Medulla oblongata (tissue), 1 donor: ENCODE data around the gene NATD1.

Source experiments
- DNase-seq: peaks from one replicate; pipeline ENCODE4 v3.0.0-alpha.2; 2015; ENCODE audit errors: extremely low spot score

NATD1 gene

DNA sequence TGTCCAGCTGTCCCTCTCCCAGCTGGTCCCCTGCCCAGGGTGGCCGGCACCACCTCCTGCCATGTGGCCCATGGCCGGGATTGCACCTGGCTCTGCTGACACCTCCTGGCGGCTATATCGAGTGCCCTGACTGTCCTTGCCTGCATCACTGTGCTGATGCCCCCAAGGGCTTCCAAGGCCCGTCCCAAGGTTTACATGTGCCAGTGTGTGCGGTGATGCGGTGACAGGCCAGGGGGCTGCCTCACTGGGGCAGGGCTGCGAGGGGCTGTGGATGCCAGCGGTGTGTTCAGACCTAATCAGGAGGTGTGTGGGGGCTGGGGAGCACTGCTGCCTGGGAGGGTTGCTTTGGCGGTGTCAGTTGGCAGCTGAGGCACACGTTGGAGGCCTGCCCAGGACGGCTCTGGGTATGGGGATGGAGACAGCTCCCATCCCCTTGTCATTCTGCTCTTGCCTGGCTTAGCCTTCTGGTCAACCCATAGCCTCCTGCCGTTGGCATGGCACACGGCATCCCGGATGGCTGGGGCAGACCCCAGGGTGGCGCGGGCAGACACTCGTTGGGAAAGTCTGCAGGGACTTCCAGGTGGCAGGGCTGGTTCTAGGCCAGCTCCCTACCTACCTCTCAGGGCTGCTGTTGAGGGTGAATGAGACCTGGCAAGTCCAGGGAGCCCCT is 36.8 kb upstream of the NATD1 start:
- peak; percentile 47 for DNase-seq

DNA sequence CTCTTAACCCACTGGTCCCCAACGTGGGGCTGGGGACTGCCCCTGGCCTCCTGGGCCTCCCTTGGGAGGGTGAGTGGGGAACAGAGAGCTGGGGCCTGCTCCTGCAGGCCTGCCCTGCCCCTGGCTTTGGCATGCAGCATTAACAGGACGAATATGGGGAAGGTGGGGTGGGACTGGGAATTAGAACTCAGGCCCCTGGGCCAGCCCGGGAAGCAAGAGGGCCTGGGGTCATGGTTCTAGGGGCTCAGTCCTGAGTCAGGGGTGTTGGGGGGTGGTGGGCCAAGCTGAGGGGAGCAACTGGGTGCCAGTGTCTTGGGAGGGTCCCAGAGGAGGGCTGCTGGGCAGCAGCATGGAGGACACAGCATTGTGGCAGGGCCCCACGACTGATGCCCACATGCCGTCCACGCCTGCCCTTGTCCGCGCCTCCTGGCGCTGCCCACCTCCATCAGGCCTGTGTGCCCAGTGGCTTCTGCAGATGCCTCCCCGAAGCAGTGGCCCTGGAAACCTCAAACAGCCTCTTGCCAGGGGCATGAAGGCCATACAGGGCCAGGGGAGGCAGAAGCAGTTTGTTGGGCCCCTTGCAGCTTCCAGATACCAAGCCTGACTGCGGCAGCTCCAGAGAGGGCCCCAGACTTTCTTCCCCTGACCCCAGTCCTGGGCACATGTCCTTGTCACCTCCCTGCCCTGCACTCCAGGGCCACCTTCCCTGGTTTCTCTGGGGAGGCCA is 36.1 kb upstream of the NATD1 start:
- no peak for DNase-seq

DNA sequence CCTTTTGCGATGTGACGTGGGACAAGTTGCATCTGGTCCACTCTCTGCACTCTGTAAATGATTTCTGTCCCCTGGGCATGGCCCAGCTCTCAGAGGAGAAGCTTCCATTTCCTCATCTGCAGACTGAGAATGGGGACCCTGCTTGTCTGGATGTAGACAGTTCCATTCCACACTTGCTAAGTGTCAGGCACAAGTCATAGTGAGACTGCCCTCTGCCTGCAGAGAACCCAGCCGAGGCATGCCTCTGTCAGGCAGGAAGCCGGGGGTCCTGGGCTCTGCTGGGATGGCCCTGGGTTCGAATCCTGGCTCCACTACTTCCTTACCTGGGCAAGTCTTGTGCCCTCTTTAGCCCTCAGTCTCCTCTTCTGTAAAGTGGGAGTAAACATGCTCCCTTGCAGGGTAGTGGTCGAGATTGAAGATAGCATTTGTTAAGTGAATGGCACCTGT is 35.4 kb upstream of the NATD1 start:
- DNase-seq, result no peak

DNA sequence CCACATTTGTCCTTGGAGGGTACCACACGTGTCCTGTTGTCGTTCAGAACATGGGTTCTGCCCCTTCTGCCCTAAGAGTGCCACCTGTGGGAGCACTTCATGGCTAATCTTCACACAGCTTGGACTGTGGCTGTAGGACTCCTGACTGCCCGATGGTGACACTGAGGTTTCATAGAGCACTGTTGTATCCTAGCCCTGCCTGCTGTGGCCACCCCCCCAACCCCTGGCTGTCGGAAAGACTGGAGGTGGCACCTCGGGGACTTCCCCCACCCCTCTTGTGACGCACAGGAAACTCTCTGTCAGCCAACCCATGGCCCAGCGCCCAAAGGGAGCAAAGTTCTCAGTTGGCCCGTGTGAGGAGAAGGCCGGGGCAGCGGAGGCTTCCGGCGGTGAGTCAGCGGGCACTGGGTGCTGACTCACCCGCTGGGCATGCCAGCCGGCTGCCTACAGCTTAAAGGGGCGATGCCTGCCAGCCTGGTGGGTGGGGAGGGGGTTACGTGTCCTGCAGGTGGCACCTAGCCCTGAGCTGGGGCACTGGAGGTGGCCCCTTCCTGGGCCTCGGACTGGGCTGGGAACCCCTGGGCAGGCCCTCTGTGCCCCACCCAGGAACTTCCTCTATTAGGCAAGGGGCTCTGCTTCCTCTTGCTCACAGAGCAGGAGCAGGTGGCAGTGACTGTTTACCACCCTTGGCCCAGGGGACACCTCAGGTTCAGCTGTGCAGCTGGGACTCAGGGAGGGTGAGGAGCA is 34.7 kb upstream of the NATD1 start:
- DNase-seq, result peak; percentile 95

DNA sequence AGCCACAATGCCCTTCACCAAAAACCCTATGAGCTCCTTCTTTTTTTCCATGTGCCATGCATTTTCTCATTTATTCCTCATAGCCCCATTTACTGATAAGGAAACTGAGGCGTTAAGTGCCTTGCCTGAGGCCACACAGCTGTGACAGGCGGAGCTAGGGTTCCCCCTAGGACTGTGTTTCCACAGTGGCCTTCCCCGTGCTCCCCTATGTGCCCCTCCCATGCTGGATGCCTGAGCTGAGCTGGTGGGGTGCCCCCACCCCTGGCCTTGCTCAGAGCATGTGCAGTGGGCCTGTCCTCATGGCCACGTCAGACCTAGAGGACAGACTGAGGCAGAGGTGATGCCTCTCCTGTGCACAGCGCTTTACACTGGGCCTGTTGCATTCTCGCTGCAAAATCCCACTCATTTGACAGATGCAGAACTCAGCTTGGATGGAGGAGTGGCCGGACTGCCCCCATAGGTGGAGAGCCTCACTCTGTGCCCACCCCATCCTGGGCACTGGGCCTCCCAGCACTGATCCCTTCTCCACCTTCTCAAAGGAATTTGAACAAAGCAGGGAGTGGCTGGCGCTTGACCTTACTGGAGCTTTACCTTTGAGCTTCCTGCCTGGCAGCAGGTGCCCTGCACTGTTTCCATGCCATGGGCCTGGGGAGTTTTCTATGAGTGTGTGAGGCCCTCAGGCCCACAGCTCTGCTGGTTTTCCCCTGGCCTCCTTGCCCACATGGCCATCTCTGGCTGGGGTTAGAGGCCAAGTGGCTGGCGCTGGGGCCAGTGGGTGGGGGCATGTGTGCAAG is 33.9 kb upstream of the NATD1 start:
- no peak for DNase-seq

DNA sequence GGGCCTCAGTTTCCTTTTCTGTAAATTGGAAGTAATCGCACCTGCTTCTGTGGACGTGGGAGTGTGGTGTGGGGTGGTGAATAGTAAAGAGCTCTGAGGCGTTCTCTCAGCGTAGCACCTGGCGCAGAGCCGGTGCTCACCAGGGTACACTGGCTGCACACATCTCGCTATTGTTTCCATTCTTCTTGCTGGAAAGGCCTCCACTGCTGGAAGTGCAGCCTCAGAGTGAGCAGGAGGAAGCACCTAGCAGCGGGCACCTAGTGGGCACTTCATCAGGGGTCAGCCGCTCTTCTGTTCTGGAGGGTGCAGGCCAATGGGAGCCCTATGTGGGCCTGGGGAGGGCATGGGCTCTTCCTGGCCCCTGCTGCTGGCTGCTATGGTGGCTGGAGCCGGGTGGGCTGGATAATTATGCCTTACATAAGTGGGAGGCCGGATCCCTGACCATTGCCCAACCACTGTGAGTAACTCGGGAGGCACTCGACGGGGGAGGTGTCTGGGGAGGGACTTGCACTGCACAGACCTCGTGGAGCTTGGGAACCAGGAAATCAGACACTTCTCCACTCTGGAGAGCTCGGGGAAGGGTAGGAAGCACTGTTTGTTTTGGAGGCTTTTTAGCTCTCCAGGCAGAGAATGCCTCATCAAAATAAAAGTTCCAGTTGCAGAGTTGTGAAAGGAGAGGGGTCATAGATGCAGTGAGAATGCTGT is 33.0 kb upstream of the NATD1 start:
- peak; percentile 51 for DNase-seq

DNA sequence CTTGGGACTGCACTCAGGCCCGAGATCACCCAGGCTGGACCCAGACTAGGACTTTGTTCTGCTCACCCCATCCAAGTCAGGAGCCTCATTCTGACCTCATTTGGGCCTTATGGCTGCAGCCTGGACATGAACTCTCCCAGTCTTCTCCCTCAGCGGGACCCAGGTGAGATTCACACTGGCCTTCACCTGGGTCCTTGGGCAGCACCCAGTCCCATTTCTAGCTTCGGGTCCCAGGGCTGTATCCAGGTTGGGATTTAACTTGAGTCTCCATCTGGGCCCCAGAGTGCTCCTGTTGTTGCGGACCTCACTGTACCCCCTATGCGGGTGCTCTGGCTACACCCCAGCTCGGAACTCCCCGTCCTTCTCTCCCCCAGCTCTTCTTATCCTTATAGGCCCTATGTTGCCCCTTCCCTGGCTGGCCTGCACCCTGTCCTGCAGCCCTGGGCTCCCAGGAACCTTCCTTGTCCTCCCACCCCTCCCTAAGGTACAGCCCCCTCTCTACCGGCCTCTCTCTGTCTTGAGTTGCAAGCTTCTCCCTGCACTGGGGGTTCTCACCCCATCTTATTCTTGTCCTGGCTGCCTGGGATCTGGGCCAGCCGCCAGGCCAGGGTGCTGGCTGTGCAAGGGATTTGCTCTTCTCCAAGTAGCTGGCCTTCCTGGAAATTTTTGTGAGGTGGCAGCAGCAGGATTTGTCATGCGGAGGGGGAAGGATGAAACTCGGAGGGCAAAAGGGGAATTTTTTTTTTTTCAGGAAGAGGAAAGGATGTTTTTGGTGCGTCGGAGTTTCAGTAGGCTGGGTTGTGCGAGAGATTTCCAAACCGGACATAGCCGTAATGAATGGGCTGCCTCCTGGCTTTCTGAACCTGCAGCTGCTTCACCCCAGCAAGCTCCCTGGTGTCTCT is 32.2 kb upstream of the NATD1 start:
- peak; percentile 51 for DNase-seq

DNA sequence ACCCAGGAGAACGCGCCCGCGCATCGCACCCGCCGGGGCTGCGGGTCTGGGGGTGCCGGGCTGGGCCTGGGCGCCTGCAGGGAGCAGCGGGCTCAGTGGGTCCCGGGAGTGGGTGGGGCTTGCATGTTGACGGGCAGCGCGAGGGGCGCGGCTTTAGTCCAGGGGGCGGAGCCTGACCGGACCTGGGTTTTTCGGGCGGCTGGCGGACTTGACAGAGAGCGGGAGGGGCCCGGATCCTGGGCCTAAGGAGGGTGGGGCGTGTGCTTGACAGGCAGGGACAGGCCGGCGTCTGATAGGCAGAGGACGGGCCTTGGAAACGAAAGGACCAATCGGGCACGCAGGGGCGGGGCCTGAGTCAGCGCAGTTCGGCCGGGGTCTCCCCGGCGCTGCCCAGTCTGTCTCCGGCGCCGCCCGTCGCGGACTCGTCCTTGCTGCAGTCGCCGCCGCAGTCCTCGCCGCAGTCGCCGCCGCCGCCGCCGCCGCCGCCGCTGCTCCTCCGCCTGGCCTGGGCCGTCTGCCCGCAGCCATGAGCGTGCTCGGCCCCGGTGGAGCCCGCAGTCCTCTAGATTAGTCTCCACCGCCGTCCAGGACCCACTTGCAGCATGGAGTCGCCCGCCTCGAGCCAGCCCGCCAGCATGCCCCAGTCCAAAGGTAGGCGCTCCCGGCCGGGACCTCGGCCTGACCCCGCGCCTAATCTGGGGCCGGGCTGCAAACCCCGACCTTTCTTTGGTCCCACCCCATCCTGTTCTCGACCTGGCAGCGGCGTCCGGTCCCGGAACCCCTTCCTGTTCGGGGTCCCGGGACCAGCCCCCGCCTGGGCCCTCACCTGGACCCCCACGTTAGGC is 31.3 kb upstream of the NATD1 start, which contains the start of gene MAP2K3:
TSS of gene MAP2K3 (plus strand) at position 393 of the 845 bp plus-strand sequence. CDS start at position 603, 210 bp downstream.
- peak; percentile 100 for DNase-seq

DNA sequence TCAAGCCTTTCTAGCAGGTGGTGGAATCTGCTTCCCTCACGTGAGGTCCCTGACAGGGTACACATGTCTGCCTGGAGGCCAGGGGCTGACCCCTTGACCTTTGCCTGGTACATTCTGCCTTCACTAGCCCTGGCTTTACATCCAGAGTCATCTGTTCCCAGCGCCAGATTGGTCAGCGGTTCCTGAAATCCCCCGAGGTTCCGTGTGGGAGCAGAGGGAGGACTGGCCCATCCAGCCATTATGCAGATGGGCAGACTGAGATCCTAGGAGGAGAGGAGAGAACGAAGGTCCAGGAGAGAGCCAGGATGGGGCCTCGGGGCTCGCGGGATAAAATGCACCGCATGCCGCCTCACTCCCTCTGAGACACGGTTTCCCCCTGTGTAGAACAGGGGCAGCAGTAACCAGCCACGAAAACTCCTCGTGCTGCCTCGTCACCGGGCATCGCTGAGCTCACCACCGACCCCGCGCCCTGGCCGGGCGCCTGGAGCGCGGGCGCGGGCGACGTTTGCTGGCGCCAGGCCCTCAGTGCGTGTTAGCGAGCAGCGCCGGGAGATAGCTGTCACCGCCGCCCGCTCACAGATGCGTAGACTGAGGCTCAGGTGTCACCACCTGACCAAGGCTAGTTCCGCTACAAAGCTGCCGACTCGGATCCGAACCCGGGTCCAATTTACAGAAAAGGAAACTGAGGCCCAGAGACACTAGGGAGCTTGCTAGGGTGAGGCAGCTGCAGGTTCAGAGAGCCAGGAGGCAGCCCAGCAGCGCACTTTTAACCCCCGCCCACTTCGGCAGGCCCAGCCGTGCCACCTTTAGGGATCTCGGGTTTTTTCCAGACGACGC is 30.5 kb upstream of the NATD1 start:
- DNase-seq, result peak; percentile 34

DNA sequence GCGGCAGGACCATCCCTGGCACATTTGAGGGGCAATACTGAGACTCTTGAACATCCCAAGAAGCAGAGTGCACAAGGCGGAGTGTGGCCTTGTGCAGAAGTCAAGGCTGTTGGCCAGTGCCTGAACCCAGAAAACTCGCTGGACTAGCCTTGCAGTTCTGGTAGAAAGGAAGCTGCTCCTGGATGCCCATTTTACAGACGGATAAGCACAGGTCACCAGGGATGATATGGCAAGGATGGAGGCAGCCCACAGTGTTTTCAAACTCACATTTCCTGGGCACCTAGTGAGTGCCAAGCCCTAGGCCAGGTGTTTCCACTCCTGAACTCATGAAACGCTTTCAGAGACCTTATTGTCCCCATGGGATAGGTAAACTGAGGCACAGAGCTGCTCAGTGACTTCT is 29.6 kb upstream of the NATD1 start:
- no peak for DNase-seq

DNA sequence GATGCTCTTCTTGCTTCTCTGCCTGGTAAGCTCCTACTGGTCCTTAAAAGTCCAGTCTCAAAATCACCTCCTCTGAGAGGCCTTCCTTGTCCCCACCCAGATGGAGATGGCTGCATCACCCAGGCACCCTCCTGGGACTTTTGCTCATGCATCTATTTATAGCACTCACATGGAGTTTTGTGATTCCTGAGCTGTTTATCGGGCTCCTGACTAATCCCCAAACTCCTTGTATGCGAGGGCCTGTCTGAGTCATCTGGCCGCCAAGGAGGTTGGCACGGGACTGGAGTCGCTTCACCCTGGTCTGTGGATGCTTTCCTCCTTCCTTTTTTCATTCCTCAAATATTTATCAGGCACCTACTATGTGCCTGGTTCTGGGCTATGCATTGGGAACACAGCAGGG is 29.0 kb upstream of the NATD1 start:
- DNase-seq, result no peak

DNA sequence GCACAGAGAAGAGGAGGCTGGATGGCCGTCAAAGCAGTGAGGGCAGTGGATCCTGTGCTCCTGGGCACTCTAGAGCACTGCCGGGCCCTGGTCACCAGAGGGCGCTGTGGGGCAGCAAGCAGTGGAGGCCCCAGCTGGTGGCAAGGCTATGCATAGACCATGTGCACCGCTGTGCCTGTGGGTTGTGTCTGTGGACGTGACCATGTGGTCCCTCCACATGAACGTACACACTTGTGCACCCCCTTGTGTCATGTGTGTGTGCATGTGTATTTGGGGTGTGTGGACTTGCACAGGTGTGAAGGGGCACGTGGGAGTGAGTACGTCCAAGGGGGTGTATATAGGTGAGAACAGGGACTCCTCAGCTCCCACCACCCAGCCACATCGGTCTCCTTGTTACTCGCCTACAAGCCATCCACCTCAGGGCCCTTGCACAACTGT is 26.9 kb upstream of the NATD1 start:
- peak; percentile 90 for DNase-seq

DNA sequence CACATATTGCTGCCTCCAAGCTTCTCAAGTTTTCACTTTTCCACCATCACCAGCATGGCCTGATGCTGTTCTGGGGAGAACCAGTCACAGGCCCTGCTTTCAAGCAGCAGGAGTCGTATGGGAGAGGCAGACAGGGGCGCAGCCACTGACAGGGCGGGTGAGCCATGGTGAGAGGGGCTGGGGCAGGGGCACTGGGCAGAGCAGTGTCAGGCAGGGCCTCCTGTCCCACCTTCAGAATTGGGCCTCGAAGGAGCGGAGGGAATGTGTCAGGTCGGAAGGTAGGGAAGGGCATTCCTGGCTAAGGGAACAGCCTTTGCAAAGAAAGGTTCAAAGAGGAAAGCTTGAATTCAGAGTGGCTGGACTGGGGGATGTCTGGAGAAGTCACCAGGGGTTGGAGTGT is 26.4 kb upstream of the NATD1 start:
- no peak for DNase-seq

DNA sequence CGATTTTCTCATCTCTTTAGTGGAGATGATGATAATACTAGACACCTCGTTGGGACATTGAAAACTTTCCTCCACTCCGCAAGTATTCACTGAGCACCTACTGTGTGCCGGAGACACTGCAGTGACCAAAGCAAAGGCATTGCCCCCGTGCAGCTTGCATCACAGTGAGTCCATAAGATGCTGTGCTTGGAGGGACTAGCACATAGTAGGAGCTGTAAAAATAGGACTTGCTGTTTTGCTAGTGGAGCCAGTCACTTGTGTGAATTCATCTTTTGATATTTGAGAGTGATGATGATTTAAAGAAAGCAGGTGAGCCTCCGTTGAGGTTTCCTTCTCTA is 26.0 kb upstream of the NATD1 start:
- DNase-seq, result no peak

DNA sequence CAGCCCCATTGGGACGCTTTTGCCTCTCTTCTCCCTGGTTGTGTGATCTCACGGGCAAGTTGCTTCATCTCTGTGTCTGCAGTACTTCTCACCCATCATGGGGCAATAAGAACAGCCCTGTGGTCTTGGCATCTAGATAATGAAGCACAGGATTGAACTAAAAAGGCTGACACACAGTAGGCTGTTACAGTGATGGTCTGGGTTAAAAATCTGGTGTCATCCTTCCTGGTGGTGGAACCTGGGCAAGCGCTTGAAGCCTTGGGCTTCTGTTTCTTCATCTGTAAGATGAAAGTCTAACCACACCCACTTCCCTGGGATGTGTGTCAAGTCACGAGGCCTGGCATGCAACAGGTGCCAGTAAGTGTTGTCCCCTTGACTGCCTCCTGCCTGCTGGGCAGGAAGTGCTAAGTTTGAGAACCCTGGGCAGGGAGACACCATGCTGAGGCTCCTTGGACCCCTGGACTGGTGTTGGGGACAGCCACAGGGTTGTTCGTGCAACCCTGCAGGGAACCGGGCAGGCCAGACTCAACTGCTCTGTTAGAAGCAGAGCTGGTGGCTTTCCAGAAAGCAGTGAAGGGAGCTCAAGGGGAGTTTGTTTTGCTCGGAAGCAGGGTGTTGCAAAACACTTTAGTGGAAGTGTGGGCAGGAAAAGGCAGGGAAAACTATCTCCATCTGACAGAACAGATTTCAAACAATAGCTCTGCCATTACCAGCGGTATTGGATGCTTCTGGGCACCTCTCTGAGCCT is 25.4 kb upstream of the NATD1 start:
- no peak for DNase-seq

DNA sequence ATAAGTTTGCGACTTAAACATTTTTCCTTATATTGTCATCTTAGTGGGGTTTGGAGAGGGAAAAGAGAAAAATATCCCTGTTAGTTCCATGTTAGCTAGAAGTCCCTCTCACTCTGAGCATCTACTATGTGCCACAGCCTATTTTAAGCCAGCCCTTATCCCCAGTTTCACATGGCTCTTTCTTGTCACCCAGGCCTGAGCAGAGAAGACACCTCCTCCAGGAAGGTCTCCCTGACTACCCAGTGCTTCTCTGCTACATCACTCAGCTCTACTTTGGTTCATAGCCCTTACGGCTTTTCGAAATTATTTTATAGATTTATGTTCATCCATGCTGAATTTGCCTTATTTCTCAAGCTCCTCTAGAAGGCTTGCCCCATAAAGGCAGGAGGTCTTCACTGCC is 24.1 kb upstream of the NATD1 start:
- no peak for DNase-seq

DNA sequence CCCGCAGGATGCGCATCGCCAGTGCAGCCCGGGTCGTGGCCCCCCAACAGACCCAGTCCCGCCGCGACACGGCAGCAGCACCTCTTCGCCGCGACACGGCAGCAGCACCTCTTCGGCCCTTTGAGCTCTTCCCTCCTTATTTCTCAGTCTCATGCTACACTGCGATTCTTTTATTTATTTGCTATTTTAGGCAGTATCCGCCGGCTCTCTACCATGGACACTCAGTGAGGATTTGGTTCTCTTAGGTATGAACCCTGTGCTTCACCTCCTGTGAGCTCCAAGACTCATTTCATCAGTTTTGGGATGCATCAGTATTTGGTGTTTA is 23.0 kb upstream of the NATD1 start:
- no peak for DNase-seq
